ENCODE data around the gene PIAS1. TPM values are rescaled to one million over a fixed set of nuclear protein-coding genes. Genes with fewer than 3 reads are reported as not detected.

The PIAS1 gene
- total RNA-seq, 6 donors from 2014 or later: 44.7 to 114 (median 64.3) TPM

DNA sequence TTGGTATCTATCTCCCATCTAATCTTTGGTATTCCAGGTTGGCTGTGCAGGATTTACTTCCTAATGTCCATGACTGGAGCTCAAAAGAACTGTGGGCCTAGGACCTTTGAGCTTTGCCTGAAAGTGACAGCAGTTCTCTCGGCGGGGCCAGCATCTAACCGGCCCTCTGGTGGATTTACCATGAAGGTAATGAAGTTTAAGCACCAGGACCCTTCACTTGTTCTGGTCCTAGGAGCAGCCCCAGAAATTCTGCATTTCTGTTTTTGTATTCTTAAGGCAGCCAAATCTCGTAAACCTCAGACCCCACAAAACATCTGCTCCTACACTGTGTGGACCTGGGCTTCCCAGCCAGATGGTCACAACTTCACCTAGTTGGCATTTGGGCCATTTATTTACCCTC is 138.0 kb downstream of the PIAS1 start:
- no peak for ATAC-seq (ENCODE audit: low FRiP score in 2 of 2)
- Histone ChIP-seq H3K27me3 (no peaks in the 10 kb centered on the region), H3K4me1 (peaks cover 0 to 16% (median 3%) of the 10 kb centered on the region in 4 donors), H3K27ac (no peak overlapping the region), H3K36me3 (peaks cover 0 to 66% (median 26%) of the 10 kb centered on the region in 4 donors), H3K4me3 (no peak overlapping the region), H3K9me3 (no peaks in the 10 kb centered on the region)
- WGBS, 2 donors: 92 to 98% methylated on average over 4 of the region's 4 CpGs
- no peak for DNase-seq
- no peak for TF ChIP-seq EP300 (IDR thresholded peaks at IDR 0.05)

DNA sequence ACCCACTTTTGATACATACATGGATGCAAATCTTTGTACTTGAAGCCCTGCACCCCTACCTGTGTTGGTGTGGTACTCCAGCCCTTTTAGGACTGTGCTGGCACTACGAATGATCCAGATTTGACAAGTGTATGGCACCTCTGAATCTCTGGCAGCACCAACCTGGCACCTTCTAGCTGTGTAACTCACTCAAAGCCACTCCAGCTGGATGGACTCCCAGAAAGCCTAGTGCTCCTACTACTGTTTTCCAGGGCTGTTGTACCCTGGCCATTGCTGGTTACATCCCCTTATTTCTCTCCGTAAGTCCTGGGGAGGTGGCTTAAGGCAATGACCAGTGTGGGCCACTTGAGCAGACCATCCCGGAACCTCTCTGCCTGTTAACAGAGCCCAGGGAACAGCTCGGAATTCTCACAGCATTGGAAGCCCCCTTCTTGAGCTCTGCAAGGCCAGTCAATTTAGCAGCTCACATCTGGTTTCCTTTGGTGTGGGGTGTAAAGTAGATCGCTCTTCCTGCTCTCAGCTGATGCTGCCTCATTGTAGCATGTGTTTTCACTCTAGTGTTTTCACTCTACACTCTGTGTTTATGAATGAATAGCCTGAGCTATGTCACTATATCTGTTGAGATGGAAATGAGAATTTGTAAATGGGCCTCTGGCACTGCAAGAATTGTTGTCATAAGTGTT is 138.8 kb downstream of the PIAS1 start:
- H3K9me3 ChIP-seq: no peaks in the 10 kb centered on the region
- DNase-seq (no peak), ATAC-seq (ENCODE audit: low FRiP score in 2 of 2) (no peak)
- H3K36me3 ChIP-seq: peaks cover 0 to 61% (median 25%) of the 10 kb centered on the region in 4 donors
- H3K4me3 ChIP-seq: no peak overlapping the region
- H3K27ac ChIP-seq: no peak overlapping the region
- TF ChIP-seq, protein P1, sequence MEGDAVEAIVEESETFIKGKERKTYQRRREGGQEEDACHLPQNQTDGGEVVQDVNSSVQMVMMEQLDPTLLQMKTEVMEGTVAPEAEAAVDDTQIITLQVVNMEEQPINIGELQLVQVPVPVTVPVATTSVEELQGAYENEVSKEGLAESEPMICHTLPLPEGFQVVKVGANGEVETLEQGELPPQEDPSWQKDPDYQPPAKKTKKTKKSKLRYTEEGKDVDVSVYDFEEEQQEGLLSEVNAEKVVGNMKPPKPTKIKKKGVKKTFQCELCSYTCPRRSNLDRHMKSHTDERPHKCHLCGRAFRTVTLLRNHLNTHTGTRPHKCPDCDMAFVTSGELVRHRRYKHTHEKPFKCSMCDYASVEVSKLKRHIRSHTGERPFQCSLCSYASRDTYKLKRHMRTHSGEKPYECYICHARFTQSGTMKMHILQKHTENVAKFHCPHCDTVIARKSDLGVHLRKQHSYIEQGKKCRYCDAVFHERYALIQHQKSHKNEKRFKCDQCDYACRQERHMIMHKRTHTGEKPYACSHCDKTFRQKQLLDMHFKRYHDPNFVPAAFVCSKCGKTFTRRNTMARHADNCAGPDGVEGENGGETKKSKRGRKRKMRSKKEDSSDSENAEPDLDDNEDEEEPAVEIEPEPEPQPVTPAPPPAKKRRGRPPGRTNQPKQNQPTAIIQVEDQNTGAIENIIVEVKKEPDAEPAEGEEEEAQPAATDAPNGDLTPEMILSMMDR (IDR thresholded peaks at IDR 0.05): no peak
- TF ChIP-seq POLR2A (IDR thresholded peaks at IDR 0.05) (no peak), EP300 (IDR thresholded peaks at IDR 0.05) (no peak), POLR2AphosphoS5 (IDR thresholded peaks at IDR 0.05) (no peak)
- 94 to 95% methylated on average over 4 to 5 of the region's 5 CpGs for WGBS, 2 donors
- H3K4me1 ChIP-seq: peaks cover 0 to 9% (median under 1%) of the 10 kb centered on the region in 4 donors
- no peaks in the 10 kb centered on the region for H3K27me3 ChIP-seq

DNA sequence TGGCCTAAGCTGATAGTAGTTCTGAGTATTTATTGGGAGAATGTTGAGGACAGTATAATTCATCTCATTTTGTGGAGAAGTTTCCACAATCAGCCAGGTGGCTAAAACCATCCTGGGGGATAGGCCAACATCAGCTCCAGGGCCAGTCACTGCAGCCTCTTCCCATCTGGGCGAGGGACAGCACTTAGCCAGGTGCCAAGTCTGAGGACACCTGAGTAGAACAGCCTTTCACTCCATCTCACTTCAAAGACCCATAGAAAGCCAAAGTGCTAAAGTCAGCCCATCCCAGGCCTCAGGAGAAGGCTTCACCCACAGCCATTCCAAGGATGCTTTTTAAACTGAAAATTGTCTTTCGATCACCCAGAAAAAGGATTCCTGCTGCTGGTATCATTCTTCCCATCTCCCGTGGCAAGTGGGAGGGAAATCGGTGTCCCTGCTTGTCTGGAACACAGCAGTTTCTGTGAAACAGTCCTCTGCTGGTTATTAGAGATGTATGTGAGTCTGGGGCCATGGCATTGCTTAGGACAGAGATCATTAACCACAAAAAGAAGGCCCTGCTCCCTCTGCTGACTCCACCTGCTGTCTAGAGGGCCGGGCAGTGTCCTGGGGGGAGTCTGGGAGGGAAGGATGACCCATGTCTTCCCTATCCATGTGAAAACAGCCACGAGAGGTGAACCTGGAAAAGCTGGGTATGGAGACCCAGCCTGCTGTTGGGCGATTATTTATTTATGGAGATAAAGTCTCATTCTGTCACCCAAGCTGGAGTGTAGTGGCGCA is 141.4 kb downstream of the PIAS1 start:
- ATAC-seq (ENCODE audit: low FRiP score in 2 of 2) (no peak), DNase-seq (no peak)
- no peaks in the 10 kb centered on the region for H3K9me3 ChIP-seq
- peaks cover 0 to 39% (median 20%) of the 10 kb centered on the region in 4 donors for H3K36me3 ChIP-seq
- no peaks in the 10 kb centered on the region for H3K27me3 ChIP-seq
- H3K27ac ChIP-seq: no peak overlapping the region
- 95% methylated on average over 6 to 8 of the region's 8 CpGs for WGBS, 2 donors
- no peak overlapping the region for H3K4me3 ChIP-seq
- H3K4me1 ChIP-seq: peaks cover 0 to 7% (median 5%) of the 10 kb centered on the region in 4 donors
- TF ChIP-seq POLR2A (IDR thresholded peaks at IDR 0.05) (no peak), POLR2AphosphoS5 (IDR thresholded peaks at IDR 0.05) (no peak)

DNA sequence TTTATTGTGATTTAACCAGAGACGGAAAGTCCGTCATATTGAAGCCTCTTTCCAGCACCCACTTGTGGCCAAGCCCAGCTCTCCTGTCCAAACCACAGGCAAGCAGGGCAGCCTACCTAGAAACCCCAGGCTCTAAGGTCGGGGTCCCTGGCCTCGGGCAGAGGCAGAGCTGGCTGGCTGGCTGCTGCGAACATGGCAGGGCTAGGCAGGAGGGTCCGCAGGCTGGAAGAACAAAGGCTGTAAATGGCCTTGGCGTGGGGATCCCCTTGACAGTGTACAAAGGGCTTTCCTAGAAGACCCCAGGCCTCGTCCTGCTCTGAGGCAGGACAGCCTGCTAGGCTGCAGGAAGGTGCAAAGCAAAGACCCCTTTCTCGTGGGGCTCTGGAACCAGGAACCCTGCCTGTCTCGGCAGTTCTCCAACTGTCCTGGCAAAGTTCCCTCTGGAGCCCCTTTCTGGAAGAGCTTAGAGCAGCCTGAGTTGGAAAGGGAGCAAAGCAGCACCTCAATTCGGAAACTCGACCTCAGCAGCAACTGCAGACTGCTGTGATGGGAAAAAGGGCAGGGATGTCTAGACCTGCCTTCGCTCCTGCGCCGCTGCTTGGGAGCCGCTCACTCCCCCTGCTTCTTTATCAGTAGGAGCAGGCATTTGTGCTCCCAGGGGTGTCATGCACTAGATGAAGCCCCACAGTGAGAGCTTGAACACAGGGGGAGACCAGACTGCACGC is 142.5 kb downstream of the PIAS1 start:
- DNase-seq: peak in 1 of 2 donors; percentile 43
- peaks cover 0 to 7% (median 4%) of the 10 kb centered on the region in 4 donors for H3K4me1 ChIP-seq
- ATAC-seq (ENCODE audit: low FRiP score in 2 of 2): no peak
- H3K27me3 ChIP-seq: no peaks in the 10 kb centered on the region
- H3K27ac ChIP-seq: no peak overlapping the region
- WGBS, 2 donors: 92% methylated on average over 9 to 16 of the region's 17 CpGs
- no peak overlapping the region for H3K4me3 ChIP-seq
- H3K36me3 ChIP-seq: peaks cover 0 to 34% (median 19%) of the 10 kb centered on the region in 4 donors
- H3K9me3 ChIP-seq: no peaks in the 10 kb centered on the region
- TF ChIP-seq, protein P1 (IDR thresholded peaks at IDR 0.05): no peak
- TF ChIP-seq EP300 (IDR thresholded peaks at IDR 0.05): no peak
- no peak for TF ChIP-seq POLR2A (IDR thresholded peaks at IDR 0.05)
- no peak for TF ChIP-seq POLR2AphosphoS5 (IDR thresholded peaks at IDR 0.05)

DNA sequence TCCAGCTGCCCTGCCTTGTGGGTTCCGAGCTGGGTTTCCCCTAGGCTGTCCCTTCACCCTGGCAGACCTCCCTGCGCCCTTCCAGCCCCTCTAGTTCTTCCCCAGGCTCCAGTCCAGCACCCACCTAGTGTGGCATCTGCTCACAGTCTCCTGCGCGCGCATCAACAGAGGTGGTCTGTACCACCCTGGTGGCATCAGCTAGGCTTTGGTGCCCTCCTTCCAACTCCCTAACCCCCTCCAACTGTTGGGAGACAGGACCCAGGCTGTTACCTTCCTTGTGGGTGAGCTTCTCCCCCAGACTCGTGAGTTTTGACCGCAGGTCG is 143.0 kb downstream of the PIAS1 start:
- no peak for ATAC-seq (ENCODE audit: low FRiP score in 2 of 2)
- Histone ChIP-seq H3K4me3 (no peak overlapping the region), H3K4me1 (peaks cover 0 to 7% (median 4%) of the 10 kb centered on the region in 4 donors), H3K9me3 (no peaks in the 10 kb centered on the region), H3K27me3 (no peaks in the 10 kb centered on the region), H3K27ac (no peak overlapping the region), H3K36me3 (peaks cover 0 to 29% (median 15%) of the 10 kb centered on the region in 4 donors)
- DNase-seq: no peak
- 93 to 97% methylated on average over 8 of the region's 8 CpGs for WGBS, 2 donors
- TF ChIP-seq EP300 (IDR thresholded peaks at IDR 0.05) (no peak), POLR2AphosphoS5 (IDR thresholded peaks at IDR 0.05) (no peak)
